ENCODE measurements around the gene RGS16.

The RGS16 gene

GRCh38 chr1:182569939-182570610, 34.1 kb downstream of the RGS16 start:
- DNase-seq: no peak

GRCh38 chr1:182568647-182569284, 35.4 kb downstream of the RGS16 start:
- DNase-seq: no peak

GRCh38 chr1:182567629-182568028, 36.6 kb downstream of the RGS16 start:
- DNase-seq: no peak

- DNase-seq: no peak
These were observed 38.7 kb downstream of the RGS16 start for GRCh38 chr1:182565537-182565936.

- no peak for DNase-seq
These were observed 39.7 kb downstream of the RGS16 start for GRCh38 chr1:182564406-182565004.

GRCh38 chr1:182563095-182563494, 41.1 kb downstream of the RGS16 start:
- no peak for DNase-seq

- DNase-seq: no peak
These were observed 42.7 kb downstream of the RGS16 start for GRCh38 chr1:182561456-182561855.

GRCh38 chr1:182560392-182560984, 43.7 kb downstream of the RGS16 start:
- no peak for DNase-seq

GRCh38 chr1:182556279-182556678, 47.9 kb downstream of the RGS16 start:
- no peak for DNase-seq

GRCh38 chr1:182555493-182555892, 48.7 kb downstream of the RGS16 start:
- DNase-seq: no peak

- DNase-seq: no peak
These were observed 51.7 kb downstream of the RGS16 start for GRCh38 chr1:182552527-182552926.

GRCh38 chr1:182549811-182550210, 54.4 kb downstream of the RGS16 start:
- no peak for DNase-seq

GRCh38 chr1:182549346-182549745, 54.8 kb downstream of the RGS16 start:
- DNase-seq: no peak
